Measurements from ENCODE around the gene ESR1. TPM values are rescaled to one million over a fixed set of nuclear protein-coding genes. Genes with fewer than 3 reads are reported as not detected.
"Not testable (repeated sequence)": the region's sequence is repeated elsewhere in the genome, so short reads cannot be mapped to it uniquely, and the experiment has no call there.

The ESR1 gene
- total and polyA plus RNA-seq, 12 donors = 0.09 to 1.9 (median 1.2) TPM

GRCh38 chr6:151899796-151900195 lies 92.3 kb downstream of the ESR1 start:
- intact Hi-C loops (cut with DNase I); H3K36me3 ChIP-seq; ATAC-seq; H3K27me3 ChIP-seq; DNase-seq; H3K4me3 ChIP-seq; H3K4me1 ChIP-seq; H3K27ac ChIP-seq: not testable (repeated sequence)
- H3K9me3 ChIP-seq = peaks cover 0 to 27% (median 0%) of the 10 kb centered on the region in 11 donors
- 94 to 97% methylated on average over 9 to 15 of the region's 15 CpGs for WGBS, 2 donors

- Histone ChIP-seq H3K4me3 (no peak overlapping the region), H3K9me3 (peaks cover 0 to 25% (median 0%) of the 10 kb centered on the region in 11 donors), H3K27ac (no peak overlapping the region), H3K36me3 (no peaks in the 10 kb centered on the region), H3K4me1 (no peaks in the 10 kb centered on the region), H3K27me3 (no peaks in the 10 kb centered on the region)
- no peak for TF ChIP-seq CTCF (IDR thresholded peaks at IDR 0.05)
- 72 to 82% methylated on average over 2 of the region's 2 CpGs for WGBS, 2 donors
- intact Hi-C loops (cut with DNase I) = no loop called here
- no peak for ATAC-seq
- no peak for DNase-seq
Measured at GRCh38 chr6:151900256-151900655, 92.8 kb downstream of the ESR1 start.

GRCh38 chr6:151901009-151901411 lies 93.5 kb downstream of the ESR1 start:
- Histone ChIP-seq H3K27ac (no peak overlapping the region), H3K36me3 (no peaks in the 10 kb centered on the region), H3K4me1 (no peaks in the 10 kb centered on the region), H3K9me3 (peaks cover 0 to 25% (median 0%) of the 10 kb centered on the region in 11 donors), H3K27me3 (no peaks in the 10 kb centered on the region), H3K4me3 (no peak overlapping the region)
- intact Hi-C loops (cut with DNase I) = no loop called here
- DNase-seq (no peak), ATAC-seq (no peak)
- 87 to 89% methylated on average over 6 of the region's 6 CpGs for WGBS, 2 donors
- TF ChIP-seq CTCF (IDR thresholded peaks at IDR 0.05) = no peak

- DNase-seq (no peak), ATAC-seq (no peak)
- no peaks in the 10 kb centered on the region for H3K4me1 ChIP-seq
- peaks cover 0 to 9% (median 0%) of the 10 kb centered on the region in 11 donors for H3K9me3 ChIP-seq
- WGBS, 2 donors = 79 to 85% methylated on average over 4 of the region's 4 CpGs
- H3K27ac ChIP-seq = no peak overlapping the region
- no peaks in the 10 kb centered on the region for H3K27me3 ChIP-seq
- H3K4me3 ChIP-seq = no peak overlapping the region
- intact Hi-C loops (cut with DNase I) = no loop called here
- H3K36me3 ChIP-seq = no peaks in the 10 kb centered on the region
- no peak for TF ChIP-seq CTCF (IDR thresholded peaks at IDR 0.05)
Measured at GRCh38 chr6:151904631-151905030, 97.1 kb downstream of the ESR1 start.

GRCh38 chr6:151905072-151905471 lies 97.6 kb downstream of the ESR1 start:
- 91 to 93% methylated on average over 3 of the region's 3 CpGs for WGBS, 2 donors
- Histone ChIP-seq H3K4me1 (no peaks in the 10 kb centered on the region), H3K36me3 (no peaks in the 10 kb centered on the region), H3K27me3 (no peaks in the 10 kb centered on the region), H3K4me3 (no peak overlapping the region), H3K9me3 (peaks cover 0 to 6% (median 0%) of the 10 kb centered on the region in 11 donors), H3K27ac (no peak overlapping the region)
- intact Hi-C loops (cut with DNase I) = no loop called here
- no peak for TF ChIP-seq CTCF (IDR thresholded peaks at IDR 0.05)
- DNase-seq (no peak), ATAC-seq (no peak)

Measured in heart right ventricle (tissue), 16 donors.